GDM1 (cell line): Measurements from ENCODE around the gene MUCL3.
"Not testable (repeated sequence)": the region's sequence is repeated elsewhere in the genome, so short reads cannot be mapped to it uniquely, and the experiment has no call there.

Source experiments
- DNase-seq: peaks from one replicate; lab custom pipeline; 2025; lab: John Stamatoyannopoulos, UW

The MUCL3 gene

DNA sequence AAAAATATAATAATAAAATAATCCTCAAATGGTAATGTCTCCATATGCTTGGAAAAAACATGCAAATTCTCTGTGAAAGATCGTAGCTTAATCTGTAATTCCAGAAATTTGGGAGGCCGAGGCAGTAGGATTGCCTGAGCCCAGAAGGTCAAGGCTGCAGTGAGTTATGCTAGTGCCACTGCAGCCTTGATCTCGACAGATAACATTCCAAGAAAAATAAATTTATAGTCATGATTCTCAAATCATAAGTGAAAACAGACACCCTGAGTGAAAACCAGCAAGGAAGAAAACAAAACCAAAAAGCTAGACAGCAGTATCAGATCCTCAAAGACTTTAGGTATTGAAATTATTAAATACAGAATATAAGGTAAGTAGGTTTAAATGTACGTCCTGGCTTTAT lies 38.9 kb downstream of the MUCL3 start:
- DNase-seq: no peak

DNA sequence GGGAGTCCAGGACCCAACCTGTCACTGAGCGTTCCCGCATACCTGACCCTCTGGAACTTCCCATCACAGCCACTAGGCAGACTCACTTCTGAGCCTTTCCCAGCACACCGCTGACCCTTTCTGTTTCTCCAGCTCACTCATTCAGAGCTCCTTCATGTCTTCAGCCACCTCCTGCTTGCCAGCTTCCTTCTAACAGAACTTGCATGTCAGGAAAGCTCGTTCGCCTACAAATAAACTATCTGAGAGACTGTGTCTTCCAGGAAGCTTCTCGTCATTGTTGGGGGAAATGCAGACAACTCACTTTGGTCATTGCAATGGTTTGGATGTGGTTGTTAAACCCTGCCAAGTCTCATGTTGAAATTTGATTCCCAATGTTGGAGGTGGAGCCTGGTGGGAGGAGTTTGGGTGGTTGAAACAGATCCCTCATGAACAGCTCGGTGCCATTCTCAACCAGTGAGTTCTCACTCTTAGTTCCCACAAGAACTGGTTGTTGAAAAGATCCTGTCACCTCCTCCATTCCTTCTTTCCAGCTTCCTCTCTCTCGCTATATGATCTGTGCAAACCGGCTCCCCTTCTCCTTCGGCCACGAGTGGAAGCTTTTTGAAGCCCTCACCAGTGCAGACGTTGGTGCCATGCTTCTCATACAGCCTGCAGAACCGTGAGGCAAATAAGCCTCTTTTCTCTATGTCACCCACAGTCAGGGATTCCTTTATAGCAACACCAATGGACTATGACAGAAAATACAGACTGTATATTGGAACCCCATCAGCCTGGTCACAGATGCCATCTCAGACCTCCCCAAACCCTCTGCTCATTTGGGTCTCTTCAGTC lies 41.4 kb downstream of the MUCL3 start:
- no peak for DNase-seq

DNA sequence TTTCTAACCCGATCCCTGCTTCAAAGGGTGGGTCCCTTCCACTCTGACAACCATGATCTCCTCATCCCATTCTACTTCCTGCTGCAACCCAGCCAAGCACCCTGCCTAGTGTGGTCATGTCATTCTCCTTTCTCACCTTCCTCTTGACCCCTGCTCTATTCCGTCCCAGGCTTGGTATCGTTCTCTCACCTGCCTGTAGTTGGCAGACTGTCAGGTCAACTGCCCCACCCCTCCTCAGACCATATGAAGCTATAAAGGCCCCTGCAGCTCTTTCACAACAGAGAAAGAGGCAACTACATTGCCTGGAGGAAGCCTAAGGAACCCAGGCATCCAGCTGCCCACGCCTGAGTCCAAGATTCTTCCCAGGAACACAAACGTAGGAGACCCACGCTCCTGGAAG lies 42.7 kb downstream of the MUCL3 start, which contains the start of gene MUC21:
MUC21 (plus strand) TSS at position 280 of the 400 bp plus-strand sequence. CDS start 241 bp downstream, outside the sequence.
- no peak for DNase-seq

DNA sequence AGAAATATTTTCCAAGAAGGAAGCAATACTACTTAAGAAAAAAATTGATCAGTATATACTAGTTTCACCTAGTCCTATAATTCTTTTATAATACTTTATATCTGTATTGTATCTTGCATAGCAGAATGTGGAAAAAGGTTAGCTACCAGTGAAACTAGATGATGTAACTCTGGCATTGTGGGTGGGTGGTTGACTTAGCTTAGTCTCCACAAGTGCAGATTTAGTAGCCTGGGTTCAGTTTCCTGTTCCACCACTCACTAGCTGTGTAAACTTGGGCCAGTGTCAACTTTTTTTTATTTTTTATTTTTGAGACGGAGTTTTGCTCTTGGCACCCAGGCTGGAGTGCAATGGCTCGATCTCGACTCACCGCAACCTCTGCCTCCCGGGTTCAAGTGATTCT lies 44.7 kb downstream of the MUCL3 start:
- DNase-seq: no peak

DNA sequence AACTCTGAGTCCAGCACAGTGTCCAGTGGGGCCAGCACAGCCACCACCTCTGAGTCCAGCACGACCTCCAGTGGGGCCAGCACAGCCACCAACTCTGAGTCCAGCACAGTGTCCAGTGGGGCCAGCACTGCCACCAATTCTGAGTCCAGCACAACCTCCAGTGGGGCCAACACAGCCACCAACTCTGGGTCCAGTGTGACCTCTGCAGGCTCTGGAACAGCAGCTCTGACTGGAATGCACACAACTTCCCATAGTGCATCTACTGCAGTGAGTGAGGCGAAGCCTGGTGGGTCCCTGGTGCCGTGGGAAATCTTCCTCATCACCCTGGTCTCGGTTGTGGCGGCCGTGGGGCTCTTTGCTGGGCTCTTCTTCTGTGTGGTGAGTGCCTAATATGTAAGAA lies 46.5 kb downstream of the MUCL3 start:
- no peak for DNase-seq

DNA sequence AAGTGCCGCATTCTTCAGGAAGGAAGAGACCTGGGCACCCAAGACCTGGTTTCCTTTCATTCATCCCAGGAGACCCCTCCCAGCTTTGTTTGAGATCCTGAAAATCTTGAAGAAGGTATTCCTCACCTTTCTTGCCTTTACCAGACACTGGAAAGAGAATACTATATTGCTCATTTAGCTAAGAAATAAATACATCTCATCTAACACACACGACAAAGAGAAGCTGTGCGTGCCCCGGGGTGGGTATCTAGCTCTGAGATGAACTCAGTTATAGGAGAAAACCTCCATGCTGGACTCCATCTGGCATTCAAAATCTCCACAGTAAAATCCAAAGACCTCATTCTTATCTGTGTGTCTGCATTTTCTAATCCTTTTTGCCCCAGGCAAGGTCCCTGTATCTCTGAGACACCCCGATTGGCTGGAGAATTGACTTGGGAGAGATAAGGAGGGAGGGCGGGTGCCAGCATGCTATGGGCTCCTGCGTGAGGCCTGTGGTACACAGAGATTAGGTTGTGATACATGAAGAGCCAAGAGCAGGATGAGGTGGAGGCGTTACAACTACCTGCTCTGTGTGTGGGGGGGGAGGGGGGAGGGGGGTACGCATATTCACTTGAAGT lies 47.5 kb downstream of the MUCL3 start:
- no peak for DNase-seq

DNA sequence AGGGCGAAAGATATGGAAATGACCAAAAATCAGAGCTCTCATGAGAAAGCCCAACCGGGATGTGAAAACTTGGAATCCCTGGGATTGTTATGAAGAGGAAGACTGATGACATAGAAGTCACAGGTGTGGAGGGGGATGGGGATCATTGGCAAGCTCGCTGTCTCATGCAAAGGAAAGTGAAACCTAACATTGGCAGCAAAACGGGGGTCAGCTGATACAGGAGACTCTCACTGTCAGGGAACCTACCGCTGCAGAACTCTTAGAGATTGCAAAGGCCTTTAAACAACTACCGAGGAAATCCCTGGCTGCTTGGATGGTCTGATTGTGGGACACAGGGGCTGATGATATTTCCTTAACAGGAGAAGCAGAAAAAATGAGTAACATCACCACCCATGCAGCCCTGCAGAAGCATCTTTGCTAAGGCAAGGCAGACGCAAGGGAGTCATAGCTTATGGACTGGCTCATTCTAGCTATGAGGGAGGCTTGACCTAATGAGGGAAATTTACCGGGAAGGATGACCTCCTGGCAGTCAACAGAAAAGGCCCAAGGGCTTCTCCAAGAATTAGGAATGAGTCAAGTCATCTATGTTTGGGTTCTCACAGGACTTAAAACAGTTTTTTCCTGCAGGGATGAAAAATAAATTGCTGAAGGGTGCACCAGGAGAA lies 49.8 kb downstream of the MUCL3 start:
- no peak for DNase-seq

DNA sequence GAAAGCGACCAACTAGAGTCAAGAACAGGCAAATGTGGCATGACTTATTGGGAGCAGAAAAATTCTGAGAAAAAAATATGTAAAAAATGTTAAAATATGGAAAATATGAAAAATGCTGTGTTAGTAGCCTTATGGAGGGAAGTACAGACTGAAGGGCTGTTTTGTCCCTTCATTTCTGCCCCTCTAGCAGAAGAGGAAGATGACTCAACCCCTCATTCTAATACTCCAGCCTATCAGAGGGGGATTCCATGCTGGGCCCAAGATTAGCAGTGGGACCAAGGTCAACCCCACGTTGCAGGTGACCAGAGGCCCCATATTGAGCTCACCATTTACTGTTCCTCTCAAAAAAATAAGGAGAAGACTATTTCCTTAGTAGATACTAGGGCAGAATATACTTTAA lies 51.1 kb downstream of the MUCL3 start:
- no peak for DNase-seq

DNA sequence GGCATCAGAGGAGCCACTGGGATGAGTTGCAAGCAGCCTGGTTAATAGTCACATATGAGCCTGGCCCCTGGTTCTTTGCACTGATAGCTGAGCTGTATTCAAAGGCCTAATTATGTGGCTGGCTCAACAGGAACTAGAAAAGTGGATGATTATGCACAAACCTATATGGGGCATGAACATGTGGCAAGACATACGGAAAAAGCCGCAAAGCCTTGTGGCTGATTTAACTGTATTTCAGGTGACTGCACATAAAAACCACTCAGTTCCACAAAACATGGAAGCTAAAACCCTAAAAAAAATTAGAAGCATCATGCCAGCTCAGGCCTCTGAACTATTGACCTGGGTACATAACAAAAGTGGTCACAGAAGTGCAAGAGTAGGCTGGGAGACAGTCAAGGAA lies 56.5 kb downstream of the MUCL3 start:
- DNase-seq: no peak

DNA sequence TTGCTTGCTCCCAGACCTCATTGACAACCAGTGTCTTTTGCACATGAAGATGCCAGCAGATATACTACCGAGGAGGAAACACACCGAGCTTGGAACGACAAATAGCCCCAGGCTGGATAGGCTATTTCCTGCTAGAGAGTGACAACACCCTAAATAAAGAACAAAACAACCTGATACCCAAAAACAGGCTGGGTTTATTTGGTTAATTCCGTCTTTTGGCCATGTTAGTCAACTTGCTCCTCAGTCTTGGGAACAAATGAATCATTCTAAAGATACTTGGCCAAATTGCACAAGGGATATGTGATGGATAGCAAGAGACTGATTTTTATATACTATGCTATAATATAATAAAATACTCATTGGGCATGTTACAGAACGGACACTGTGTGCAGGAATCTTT lies 58.0 kb downstream of the MUCL3 start:
- DNase-seq: no peak

DNA sequence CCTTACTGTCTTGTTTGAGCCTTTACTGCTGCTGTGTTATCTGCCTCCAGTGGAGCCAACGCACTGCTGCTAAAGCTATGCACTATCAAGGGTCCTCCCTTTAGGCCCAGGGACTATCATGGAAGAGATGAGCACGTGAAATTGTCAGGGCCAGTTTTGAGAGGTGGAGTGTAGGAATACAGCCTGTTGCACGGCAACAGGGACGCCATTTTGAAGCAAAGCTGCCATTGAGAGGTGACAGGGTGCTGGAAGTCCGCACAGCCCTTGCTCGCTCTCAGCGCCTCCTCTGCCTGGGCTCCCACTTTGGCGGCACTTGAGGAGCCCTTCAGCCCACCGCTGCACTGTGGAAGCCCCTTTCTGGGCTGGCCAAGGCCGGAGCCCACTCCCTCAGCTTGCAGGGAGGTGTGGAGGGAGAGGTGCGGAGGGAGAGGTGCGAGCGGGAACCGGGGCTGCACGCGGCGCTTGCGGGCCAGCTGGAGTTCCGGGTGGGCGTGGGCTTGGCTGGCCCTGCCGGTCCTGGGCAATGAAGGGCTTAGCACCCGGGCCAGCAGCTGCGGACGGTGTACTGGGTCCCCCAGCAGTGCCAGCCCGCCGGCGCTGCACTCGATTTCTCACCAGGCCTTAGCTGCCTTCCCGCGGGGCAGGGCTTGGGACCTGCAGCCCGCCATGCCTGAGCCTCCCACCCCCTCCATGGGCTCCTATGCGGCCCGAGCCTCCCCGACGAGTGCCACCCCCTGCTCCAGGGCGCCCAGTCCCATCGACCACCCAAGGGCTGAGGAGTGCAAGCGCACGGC lies 59.5 kb downstream of the MUCL3 start:
- not testable (repeated sequence) for DNase-seq

DNA sequence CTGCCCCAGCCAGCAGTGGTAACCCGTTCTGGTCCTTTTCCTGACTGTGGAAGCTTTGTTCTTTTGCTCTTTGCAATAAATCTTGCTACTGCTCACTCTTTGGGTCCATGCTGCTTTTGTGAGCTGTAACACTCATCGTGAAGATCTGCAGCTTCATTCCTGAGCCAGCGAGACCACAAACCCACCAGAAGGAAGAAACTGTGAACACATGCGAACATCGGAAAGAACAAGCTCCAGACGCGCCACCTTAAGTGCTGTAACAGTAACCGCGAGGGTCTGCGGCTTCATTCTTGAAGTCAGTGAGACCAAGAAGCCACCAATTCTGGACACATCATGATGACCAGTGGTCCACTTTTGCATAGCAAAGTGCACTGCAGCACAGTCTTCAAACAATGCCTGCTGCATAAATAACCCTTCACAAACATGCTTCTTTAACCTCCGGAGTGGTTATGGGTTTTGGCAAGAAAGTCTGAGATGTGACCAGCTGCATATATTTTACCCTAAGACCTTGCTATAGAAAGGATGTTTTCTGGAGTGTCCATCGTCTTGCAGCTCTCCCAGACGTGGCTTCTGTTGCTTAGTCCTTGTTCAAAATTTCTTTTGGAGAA lies 60.6 kb downstream of the MUCL3 start:
- no peak for DNase-seq

DNA sequence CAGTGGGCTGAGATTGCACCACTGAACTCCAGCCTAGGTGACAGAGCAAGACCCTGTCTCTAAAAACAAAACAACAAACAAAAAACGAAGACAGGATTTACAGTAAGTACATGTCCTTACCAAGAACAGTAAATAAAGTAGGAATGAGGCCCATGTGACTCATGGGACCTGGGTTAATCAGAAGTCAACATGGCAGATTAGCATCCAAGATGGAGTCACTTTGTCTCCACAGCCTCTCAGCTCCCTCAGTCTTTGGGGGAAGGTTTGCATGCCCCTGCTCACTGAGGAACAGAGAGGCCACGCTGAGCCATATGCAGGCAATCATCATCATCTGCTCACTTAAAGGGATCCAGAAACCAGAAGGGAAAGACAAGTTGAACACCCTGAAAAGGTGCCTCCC lies 61.7 kb downstream of the MUCL3 start:
- DNase-seq: no peak
